Measurements from ENCODE around the gene HSCB.

GRCh38 chr22:28766628-28767027, 24.8 kb downstream of the HSCB start:
- TF ChIP-seq CTCF (conservative IDR thresholded peaks at IDR 0.05; ENCODE audit: low read depth, low read length), result no peak
- TF ChIP-seq EZH2 (IDR thresholded peaks at IDR 0.05; ENCODE audit: low read length, unreplicated experiment), result no peak
- TF ChIP-seq EZH2phosphoT487 (IDR thresholded peaks at IDR 0.05; ENCODE audit: borderline replicate concordance, low read length), result no peak
